GM20431 (cell line): Measurements from ENCODE around the gene SRGAP1.

Experiments
- in situ Hi-C: fragments of 300-500 bp; cut with MseI, MboI; formaldehyde crosslinking; loops from one replicate; pipeline ENCODE4 v1.15.0; 2020; ENCODE audit warnings: low sequenced_read_pairs; ENCODE audit not compliant: unreplicated experiment

SRGAP1 gene

GRCh38 chr12:63844391-63845341, at the start of gene SRGAP1:
Gene SRGAP1, plus strand, starts transcription at chr12:63844700. Its CDS starts 117 bp downstream, at chr12:63844817.
- in situ Hi-C loops: loop anchor here (10.0 kb wide), 1 partner anchor 410 kb away; no protein-coding TSS in a partner anchor

- in situ Hi-C loops: no loop called here
Measured at GRCh38 chr12:63795032-63795687, 49.3 kb upstream of the SRGAP1 start.

DNA sequence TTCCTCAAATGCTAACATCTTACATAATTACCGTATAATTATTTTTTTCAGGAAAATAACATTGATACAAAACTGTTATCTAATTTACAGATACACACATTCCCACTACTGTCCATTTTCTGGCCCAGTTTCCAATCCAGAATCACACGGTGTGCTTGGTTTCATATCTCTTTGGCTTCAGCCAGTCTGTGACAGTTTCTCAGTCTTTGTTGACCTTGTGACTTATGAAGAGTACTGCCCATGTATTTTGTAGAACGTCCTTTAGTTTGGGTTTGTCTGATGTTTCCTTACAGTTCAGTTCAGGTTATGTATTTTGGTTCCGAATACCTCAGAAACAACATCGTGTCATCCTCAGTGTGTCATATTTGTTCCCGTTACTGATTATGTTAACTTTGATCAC, 48.6 kb upstream of the SRGAP1 start:
- in situ Hi-C loops: no loop called here

DNA sequence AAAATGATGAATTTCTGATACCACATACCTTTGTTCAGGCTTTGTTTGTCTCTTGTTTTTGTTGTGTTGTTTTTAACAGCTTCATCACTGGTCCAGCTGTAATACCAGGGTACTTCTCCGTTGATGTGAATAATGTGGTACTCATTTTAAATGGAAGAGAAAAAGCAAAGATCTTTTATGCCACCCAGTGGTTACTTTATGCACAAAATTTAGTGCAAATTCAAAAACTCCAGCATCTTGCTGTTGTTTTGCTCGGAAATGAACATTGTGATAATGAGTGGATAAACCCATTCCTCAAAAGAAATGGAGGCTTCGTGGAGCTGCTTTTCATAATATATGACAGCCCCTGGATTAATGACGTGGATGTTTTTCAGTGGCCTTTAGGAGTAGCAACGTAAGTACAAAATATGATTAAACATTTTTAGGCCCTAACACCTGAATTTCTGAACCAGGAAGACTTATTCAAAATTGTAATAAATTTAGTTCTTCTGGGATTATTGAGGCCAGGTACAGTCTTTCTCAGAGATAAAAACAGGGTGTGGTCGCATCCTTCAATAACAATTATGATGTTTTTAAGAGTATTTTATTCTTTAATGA, 42.4 kb upstream of the SRGAP1 start:
- in situ Hi-C loops: no loop called here

DNA sequence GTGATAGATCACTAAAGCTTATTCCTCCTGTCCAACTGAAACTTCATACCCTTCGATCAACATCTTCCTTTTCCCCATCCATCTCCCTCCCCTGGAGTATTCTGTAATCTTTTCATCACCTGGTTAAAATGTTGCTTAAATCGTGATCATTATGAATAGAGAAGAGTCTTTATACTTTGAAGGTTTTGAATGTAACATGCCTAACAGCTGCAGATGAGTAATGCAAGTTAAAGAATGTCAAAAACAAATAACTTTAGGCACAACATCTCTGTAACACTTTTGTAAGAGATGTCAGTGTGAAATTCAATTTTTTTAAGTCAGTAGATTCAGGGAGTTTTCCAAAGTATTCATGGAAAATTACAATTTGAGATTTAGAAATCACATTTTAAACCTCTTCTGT, 39.8 kb upstream of the SRGAP1 start:
- in situ Hi-C loops: no loop called here

- in situ Hi-C loops: no loop called here
Measured at GRCh38 chr12:63805704-63806672, 38.5 kb upstream of the SRGAP1 start.

DNA sequence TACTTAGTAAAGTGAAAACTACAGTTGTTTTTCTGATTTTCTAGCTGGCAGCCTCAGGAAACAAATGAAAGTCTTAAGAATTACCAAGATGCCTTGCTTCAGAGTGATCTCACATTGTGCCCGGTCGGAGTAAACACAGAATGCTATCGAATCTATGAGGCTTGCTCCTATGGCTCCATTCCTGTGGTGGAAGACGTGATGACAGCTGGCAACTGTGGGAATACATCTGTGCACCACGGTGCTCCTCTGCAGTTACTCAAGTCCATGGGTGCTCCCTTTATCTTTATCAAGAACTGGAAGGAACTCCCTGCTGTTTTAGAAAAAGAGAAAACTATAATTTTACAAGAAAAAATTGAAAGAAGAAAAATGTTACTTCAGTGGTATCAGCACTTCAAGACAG, 35.9 kb upstream of the SRGAP1 start:
- in situ Hi-C loops: no loop called here

DNA sequence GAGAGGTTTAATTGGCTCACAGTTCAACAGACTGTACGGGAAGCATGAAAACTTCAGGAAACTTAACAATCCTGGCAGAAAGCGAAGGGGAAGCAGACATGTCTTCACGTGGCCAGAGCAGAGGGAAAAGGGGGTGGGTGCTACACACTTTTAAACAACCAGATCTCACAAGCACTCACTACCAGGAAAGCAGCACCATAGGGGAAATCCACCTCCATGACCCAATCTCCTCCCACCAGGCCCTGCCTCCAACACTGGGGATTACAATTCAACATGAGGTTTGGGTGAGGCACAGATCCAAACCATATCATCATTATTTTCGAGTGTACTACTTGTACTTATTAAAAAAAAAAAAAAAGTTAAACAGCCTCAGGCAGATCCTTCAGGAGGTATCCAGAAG, 34.9 kb upstream of the SRGAP1 start:
- in situ Hi-C loops: no loop called here

DNA sequence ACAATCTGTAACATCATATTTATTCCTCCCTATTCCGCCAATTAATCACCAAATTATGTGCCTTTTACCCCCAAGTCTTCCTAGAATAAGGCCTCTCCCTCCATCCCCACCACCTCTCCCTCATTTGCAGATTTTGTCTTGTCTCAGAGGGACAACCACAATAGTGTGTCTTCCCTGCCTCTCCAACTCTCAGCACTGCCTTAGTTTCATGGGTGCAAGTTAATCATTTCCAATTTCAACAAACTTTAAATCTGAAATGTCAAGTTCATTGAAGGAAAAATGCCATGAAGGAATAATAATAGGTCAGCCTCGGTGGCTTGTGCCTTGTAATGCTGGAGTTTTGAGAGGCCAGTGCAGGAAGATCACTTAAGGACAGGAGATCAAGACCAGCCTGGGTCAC, 33.2 kb upstream of the SRGAP1 start:
- in situ Hi-C loops: no loop called here

- in situ Hi-C loops: no loop called here
Measured at GRCh38 chr12:63811755-63812154, 32.7 kb upstream of the SRGAP1 start.

GRCh38 chr12:63814146-63814772, 30.2 kb upstream of the SRGAP1 start:
- in situ Hi-C loops: no loop called here

DNA sequence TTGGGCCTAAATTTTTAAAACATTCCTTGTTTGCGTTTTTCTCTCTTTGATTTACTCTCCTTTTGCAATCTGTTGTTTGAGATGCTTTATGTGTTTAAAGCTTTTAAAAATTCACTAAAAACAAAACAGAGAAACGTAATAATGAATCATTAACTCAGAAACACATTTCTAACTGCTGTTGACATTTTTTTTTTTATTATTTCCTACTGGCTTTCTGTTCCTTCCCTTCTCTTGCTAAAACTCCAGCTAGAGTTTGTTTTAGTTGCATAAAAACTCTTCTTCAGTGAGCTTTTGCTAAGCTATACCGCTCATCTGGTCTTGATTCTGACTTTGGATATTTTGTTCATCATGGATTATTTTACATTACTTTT, 29.0 kb upstream of the SRGAP1 start:
- in situ Hi-C loops: no loop called here

DNA sequence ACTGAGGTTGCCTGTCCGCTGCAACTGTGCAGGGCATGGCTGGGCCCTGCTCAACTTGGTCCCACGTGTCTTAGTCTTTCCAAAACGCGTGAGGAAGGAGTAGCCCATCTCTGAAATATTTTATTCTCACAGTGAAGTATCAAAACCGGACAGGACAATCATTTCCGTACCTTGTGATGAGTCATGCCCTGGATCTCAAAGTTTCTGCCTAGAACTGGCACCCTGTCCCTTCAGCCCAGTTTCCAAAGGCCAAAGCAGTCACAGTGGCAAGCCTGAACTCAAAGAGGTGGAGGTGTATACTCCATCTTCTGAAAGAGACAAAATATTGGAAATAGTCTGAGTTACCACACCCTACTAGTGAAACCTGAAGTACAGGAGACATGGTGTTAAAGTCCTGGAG, 28.5 kb upstream of the SRGAP1 start:
- in situ Hi-C loops: no loop called here

GRCh38 chr12:63820427-63820826, 24.1 kb upstream of the SRGAP1 start:
- in situ Hi-C loops: no loop called here

GRCh38 chr12:63821781-63822251, 22.7 kb upstream of the SRGAP1 start:
- in situ Hi-C loops: no loop called here

DNA sequence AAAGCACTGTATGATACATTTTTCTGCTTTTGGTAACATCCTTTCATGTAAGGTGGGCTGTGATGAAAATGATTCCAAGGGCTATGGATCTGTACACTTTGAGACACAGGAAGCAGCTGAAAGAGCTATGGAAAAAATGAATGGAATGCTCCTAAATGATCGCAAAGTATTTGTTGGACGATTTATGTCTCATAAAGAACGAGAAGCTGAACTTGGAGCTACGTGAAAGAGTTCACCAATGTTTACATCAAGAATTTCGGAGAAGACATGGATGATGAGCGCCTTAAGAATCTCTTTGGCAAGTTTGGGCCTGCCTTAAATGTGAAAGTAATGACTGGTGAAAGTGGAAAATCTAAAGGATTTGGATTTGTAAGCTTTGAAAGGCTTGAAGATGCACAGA, 22.1 kb upstream of the SRGAP1 start:
- in situ Hi-C loops: no loop called here

- in situ Hi-C loops: no loop called here
Measured at GRCh38 chr12:63823040-63823439, 21.5 kb upstream of the SRGAP1 start.

DNA sequence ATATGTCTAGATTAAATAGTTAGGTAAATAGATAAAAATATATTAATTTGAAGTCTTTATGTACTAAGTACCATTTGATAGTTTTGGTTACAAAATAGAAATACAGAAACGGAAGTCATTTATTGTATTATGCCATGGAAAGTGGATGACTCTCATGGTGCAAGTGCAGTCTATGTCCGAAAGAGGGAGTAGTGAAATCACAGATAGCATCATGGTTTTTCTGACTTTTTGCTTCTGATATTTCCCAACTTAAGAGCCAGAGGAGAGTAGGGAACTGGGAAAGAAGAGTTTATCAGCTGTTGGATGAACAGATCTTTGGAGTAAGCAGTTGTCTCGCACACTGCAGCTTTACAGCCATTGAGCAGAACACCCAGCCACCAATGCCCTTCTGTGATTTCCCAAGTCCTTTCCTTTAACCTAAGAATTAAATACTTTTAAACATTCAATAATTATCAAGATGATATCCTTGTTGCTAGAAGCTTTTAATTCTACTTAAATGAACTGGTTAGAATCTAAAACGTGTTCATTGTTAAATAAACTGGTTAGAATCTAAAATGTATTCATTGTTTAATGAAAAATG, 18.4 kb upstream of the SRGAP1 start:
- in situ Hi-C loops: no loop called here

GRCh38 chr12:63828867-63829266, 15.6 kb upstream of the SRGAP1 start:
- in situ Hi-C loops: no loop called here
